GM12873 (cell line): ENCODE measurements around the gene ZNF804B.

Source experiments
- CTCF ChIP-seq: IDR thresholded peaks from 2 replicates; pipeline ENCODE4 v1.5.1; 2012; ENCODE audit warnings: low read depth, mild to moderate bottlenecking, moderate library complexity, low read length, control low read depth; ENCODE audit not compliant: insufficient read depth; ENCODE audit errors: missing control alignments

Gene ZNF804B

GRCh38 chr7:89165421-89165820 lies 405.9 kb downstream of the ZNF804B start:
- no peak for TF ChIP-seq CTCF

GRCh38 chr7:89170628-89171027 lies 411.1 kb downstream of the ZNF804B start:
- no peak for TF ChIP-seq CTCF

GRCh38 chr7:89182116-89182515 lies 422.6 kb downstream of the ZNF804B start:
- no peak for TF ChIP-seq CTCF

- TF ChIP-seq CTCF: no peak
These were observed 424.2 kb downstream of the ZNF804B start for GRCh38 chr7:89183712-89184111.

GRCh38 chr7:89200758-89201157 lies 441.3 kb downstream of the ZNF804B start:
- TF ChIP-seq CTCF: no peak

- TF ChIP-seq CTCF: no peak
These were observed 464.4 kb downstream of the ZNF804B start for GRCh38 chr7:89223900-89224395.

- no peak for TF ChIP-seq CTCF
These were observed 478.7 kb downstream of the ZNF804B start for GRCh38 chr7:89238156-89238555.
